Stomach smooth muscle (tissue), 2 donors: ENCODE results near the gene HNRNPA3.

Experiments
- H3K27ac ChIP-seq: one replicate; pipeline ENCODE4 v1.7.0; 2013; ENCODE audit warnings: mild to moderate bottlenecking, low read length, inconsistent platforms
- H3K27me3 ChIP-seq, 2 donors: one replicate each; pipeline ENCODE4 v1.7.0; 2013; ENCODE audit warnings: low read length in 2 of 2; ENCODE audit not compliant: insufficient read depth in 2 of 2, control insufficient read depth in 1 of 2
- H3K36me3 ChIP-seq, 2 donors: one replicate each; pipeline ENCODE4 v1.7.0; 2013; ENCODE audit warnings: low read length in 2 of 2; ENCODE audit not compliant: control insufficient read depth in 2 of 2, insufficient read depth in 2 of 2
- H3K4me1 ChIP-seq: one replicate; pipeline ENCODE4 v1.7.0; 2013; ENCODE audit warnings: low read length; ENCODE audit not compliant: control insufficient read depth, insufficient read depth
- H3K4me3 ChIP-seq, 2 donors: one replicate each; pipeline ENCODE4 v1.7.0; 2013; ENCODE audit warnings: low read length in 2 of 2
- H3K9ac ChIP-seq, 2 donors: one replicate each; pipeline ENCODE4 v1.7.0; 2013; ENCODE audit warnings: low read length in 2 of 2, mild to moderate bottlenecking in 1 of 2
- H3K9me3 ChIP-seq, 2 donors: one replicate each; pipeline ENCODE4 v1.7.0; 2013; ENCODE audit warnings: low read length in 2 of 2; ENCODE audit not compliant: control insufficient read depth in 2 of 2
- donor health status: healthy.
- donor health status: Pancreatic carcinoma.

The HNRNPA3 gene

GRCh38 chr2:177212106-177212890 lies at the start of gene HNRNPA3:
Gene HNRNPA3, plus strand, starts transcription at chr2:177212794. Its CDS starts 6 bp downstream, at chr2:177212800.
- Histone ChIP-seq H3K4me1 (peaks cover 10% of the 10 kb centered on the region), H3K9me3 (no peaks in the 10 kb centered on the region), H3K9ac (peak within 1 kb of the TSS; percentile 97 to 99), H3K27me3 (no peaks in the 10 kb centered on the region), H3K36me3 (peaks cover 10 to 14% of the 10 kb centered on the region in 2 donors), H3K27ac (peak within 1 kb of the TSS; percentile 100), H3K4me3 (peak within 1 kb of the TSS; percentile 89)

DNA sequence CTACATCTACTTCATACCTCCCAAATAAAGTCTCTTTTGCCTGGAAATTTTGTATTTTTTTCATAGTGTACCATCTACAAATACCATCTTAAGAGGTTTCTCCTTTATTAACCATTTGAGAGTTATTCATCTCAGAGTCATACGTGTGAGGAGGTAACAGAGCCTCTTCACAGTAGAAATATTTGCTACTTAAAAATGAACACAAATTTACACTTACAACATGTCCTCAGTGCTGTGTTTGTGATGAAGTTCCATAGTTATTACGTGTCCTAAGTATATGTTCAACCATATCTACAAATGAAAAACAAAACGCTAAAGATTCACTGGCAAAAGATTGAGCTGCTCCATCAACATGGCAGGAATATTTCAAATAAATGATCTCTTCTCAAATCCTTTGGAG lies 48.5 kb upstream of the HNRNPA3 start:
- Histone ChIP-seq H3K4me3 (peak overlapping the region; percentile 60 to 70), H3K4me1 (no peaks in the 10 kb centered on the region), H3K9me3 (no peaks in the 10 kb centered on the region), H3K36me3 (no peaks in the 10 kb centered on the region), H3K27ac (no peak overlapping the region), H3K9ac (peak overlapping the region in 1 of 2 donors; percentile 77), H3K27me3 (no peaks in the 10 kb centered on the region)

DNA sequence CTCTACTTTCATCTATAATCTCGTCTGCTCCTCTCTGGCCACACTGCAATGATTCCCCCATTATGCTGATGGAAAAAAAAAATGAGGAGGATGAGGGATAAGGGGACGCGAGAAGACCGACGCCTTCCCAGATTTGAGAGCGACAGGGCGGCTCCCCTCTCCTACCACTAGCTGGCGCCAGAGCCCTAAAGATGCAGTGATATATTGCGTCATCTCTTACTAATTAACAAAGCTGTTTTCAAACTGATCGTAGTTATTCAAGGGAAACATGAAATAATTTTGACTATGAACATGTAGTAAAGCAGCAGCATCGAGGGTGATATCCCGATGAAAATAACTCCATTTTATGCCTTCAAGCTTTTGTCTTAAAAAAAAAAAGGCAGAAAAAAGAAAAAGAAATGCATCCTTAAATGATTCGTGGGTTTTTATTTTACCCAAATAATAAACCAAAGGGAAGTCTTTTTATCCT lies 48.0 kb upstream of the HNRNPA3 start:
- Histone ChIP-seq H3K4me3 (peak overlapping the region; percentile 60 to 70), H3K27ac (peak overlapping the region; percentile 69), H3K27me3 (no peaks in the 10 kb centered on the region), H3K9ac (peak overlapping the region; percentile 77 to 79), H3K9me3 (no peaks in the 10 kb centered on the region), H3K36me3 (no peaks in the 10 kb centered on the region), H3K4me1 (no peaks in the 10 kb centered on the region)

- Histone ChIP-seq H3K9me3 (no peaks in the 10 kb centered on the region), H3K4me3 (peak overlapping the region; percentile 60 to 70), H3K9ac (peak overlapping the region; percentile 77 to 79), H3K27ac (peak overlapping the region; percentile 69), H3K36me3 (no peaks in the 10 kb centered on the region), H3K4me1 (no peaks in the 10 kb centered on the region), H3K27me3 (no peaks in the 10 kb centered on the region)
Observed at GRCh38 chr2:177165061-177165583, 47.5 kb upstream of the HNRNPA3 start.

- H3K27ac ChIP-seq = peak overlapping the region; percentile 69
- no peaks in the 10 kb centered on the region for H3K9me3 ChIP-seq
- peak overlapping the region in 1 of 2 donors; percentile 7 for H3K9ac ChIP-seq
- H3K36me3 ChIP-seq = no peaks in the 10 kb centered on the region
- H3K27me3 ChIP-seq = no peaks in the 10 kb centered on the region
- H3K4me1 ChIP-seq = no peaks in the 10 kb centered on the region
- peak overlapping the region; percentile 15 to 70 for H3K4me3 ChIP-seq
Observed at GRCh38 chr2:177165721-177166711, 46.6 kb upstream of the HNRNPA3 start.

DNA sequence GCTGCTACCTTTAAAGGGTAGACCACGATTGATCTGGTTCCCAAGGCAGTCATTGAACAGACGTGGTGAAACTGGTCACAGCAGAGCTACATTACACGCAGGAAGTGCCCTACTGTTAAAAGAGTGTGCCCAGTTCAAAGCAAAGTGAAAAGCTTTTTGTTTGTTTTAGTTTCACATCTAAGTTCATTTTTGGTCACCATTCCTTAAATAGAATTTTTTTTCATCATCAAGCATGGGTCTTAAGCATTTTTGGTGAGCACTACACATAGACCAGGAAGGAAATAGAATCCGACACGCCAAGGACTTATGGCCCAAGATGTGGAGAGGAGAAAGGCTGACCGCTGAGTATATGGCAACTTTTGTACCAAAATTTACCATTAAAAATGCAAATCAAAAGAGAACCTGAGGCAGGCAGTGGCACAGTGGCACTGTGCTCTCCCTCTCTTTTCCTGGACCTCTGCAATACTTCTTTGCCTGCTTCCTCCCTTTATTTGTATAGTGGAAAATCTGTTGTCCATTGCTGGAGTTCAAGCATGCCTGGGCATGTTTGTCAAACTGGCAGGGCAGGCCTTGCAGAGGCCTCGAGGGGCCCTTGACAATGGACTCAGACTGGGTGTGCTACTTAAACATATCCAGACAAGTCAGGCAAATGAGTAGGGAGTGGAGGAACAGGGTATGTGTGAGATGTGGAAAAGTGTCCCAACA lies 42.6 kb upstream of the HNRNPA3 start:
- no peak overlapping the region for H3K27ac ChIP-seq

GRCh38 chr2:177171418-177171865 lies 41.2 kb upstream of the HNRNPA3 start:
- Histone ChIP-seq H3K27me3 (no peaks in the 10 kb centered on the region), H3K9me3 (no peaks in the 10 kb centered on the region), H3K27ac (no peak overlapping the region), H3K4me3 (no peak overlapping the region), H3K4me1 (no peaks in the 10 kb centered on the region), H3K9ac (no peak overlapping the region), H3K36me3 (no peaks in the 10 kb centered on the region)

More for the DNA sequence above, 42.6 kb upstream of the HNRNPA3 start:
- Histone ChIP-seq H3K27me3 (no peaks in the 10 kb centered on the region), H3K36me3 (no peaks in the 10 kb centered on the region), H3K4me3 (no peak overlapping the region), H3K4me1 (no peaks in the 10 kb centered on the region), H3K9ac (no peak overlapping the region), H3K9me3 (no peaks in the 10 kb centered on the region)

DNA sequence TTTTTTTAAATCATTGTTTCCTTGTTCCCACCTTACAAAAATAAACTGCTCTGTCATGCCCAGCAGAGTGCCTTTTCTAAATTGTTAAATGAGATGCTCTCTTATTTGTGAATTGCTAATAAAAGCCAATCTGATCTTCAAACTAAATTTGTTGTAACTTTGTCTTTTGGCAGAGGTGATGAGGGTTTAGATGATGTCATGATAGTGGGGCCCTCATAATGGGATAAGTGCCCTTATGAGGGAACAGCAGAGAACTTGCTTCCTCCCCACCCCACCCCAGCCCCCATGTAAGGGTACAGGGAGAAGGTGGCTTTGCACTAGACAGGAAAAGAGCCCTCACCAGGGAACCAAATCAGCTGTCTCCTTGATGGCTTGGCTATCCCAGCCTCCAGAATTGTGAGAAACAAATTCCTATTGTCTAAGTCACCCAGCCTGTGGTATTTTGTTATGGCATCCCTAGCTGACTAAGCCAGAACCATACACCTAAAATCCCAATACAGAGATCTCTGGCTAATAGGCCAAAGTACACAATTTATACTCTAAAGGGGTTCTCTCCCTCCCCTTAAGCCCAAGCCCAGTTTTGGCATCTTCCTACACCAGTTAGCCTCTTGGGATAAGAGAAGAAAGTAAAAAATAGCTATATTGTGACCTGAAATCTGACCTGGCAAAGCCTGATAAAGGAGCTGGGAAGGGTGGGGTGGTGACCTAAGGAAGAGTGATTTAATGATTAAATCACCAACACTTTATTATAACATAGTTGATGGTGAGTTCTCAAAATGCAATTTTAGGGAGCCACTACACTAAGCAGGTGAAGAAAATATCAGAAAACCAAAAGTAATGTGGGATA lies 40.3 kb upstream of the HNRNPA3 start:
- H3K9ac ChIP-seq = no peak overlapping the region
- H3K27me3 ChIP-seq = no peaks in the 10 kb centered on the region
- H3K4me3 ChIP-seq = no peak overlapping the region
- H3K36me3 ChIP-seq = no peaks in the 10 kb centered on the region
- no peaks in the 10 kb centered on the region for H3K9me3 ChIP-seq
- no peak overlapping the region for H3K27ac ChIP-seq
- no peaks in the 10 kb centered on the region for H3K4me1 ChIP-seq

DNA sequence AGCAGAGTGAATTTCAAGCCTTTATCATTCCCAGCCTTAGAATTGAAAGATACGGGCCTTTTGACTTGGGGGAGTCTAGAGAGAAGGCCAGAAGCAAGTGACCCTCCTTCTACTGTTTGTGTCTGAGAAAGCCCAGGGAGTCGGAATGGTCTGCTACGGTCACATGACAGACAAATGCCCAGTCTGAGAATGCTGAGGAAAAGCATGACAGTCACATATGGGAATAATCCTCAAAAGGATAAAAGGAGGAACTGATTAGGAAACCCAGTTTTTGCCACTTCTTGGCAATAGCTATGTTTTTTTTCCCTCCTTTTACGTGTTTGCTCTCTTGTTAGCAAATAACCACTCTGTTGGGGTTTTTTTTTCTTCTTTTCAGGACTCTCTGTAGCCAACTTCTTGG lies 38.1 kb upstream of the HNRNPA3 start:
- Histone ChIP-seq H3K36me3 (no peaks in the 10 kb centered on the region), H3K4me1 (no peaks in the 10 kb centered on the region), H3K4me3 (no peak overlapping the region), H3K27me3 (no peaks in the 10 kb centered on the region), H3K27ac (no peak overlapping the region), H3K9ac (no peak overlapping the region), H3K9me3 (no peaks in the 10 kb centered on the region)
